ENCODE results near the gene TPM1. TPM values are rescaled to one million over a fixed set of nuclear protein-coding genes. Genes with fewer than 3 reads are reported as not detected.

Gene TPM1
- total RNA-seq, 1 experiment from 2014 or later = 748 TPM

- Histone ChIP-seq H4K20me1 (ENCODE audit: control insufficient read depth, insufficient read depth, insufficient read length) (no peaks in the 10 kb centered on the region), H3K14ac (ENCODE audit: insufficient read depth, low read length) (no peak overlapping the region), H3K4me1 (ENCODE audit: insufficient read depth, low read length) (peaks cover 20% of the 10 kb centered on the region; the same call in 1 of the 2 replicates), H3K27ac (ENCODE audit: insufficient read length, low read depth, low read length) (no peak overlapping the region), H3T11ph (ENCODE audit: low read length) (no peak overlapping the region), H3K79me1 (ENCODE audit: insufficient read depth, low read depth, low read length, poor library complexity, severe bottlenecking) (no peaks in the 10 kb centered on the region), H2BK15ac (ENCODE audit: low read depth, low read length) (no peak overlapping the region), H3K4ac (ENCODE audit: low read depth, low read length) (no peak overlapping the region), H2BK12ac (ENCODE audit: insufficient read length, low read depth, low read length) (no peak overlapping the region), H2BK20ac (ENCODE audit: low read depth, low read length, poor library complexity, severe bottlenecking) (no peak overlapping the region), H4K8ac (replicated peaks; ENCODE audit: insufficient read length, low read depth, low read length) (no peak overlapping the region), H3K79me2 (ENCODE audit: insufficient read depth, low read length) (no peaks in the 10 kb centered on the region), H4K5ac (ENCODE audit: insufficient read length, low read depth, low read length) (no peak overlapping the region), H2BK5ac (ENCODE audit: insufficient read length, low read length) (no peak overlapping the region), H3K9ac (ENCODE audit: extremely low read depth, insufficient read length, low read length) (no peak overlapping the region), H3K27me3 (ENCODE audit: insufficient read depth, low read length) (no peaks in the 10 kb centered on the region), H2AFZ (ENCODE audit: low read length) (no peak overlapping the region), H2BK120ac (ENCODE audit: low read depth, low read length, poor library complexity, severe bottlenecking) (no peak overlapping the region), H3K4me2 (ENCODE audit: insufficient read depth, insufficient read length, low read length) (no peak overlapping the region), H3K23me2 (ENCODE audit: insufficient read length, low read depth, low read length, poor library complexity, severe bottlenecking) (no peaks in the 10 kb centered on the region), H2AK5ac (ENCODE audit: insufficient read length, low read length) (no peak overlapping the region), H3K18ac (ENCODE audit: insufficient read length, low read depth, low read length) (no peak overlapping the region), H3K56ac (ENCODE audit: insufficient read length, low read depth, low read length) (no peak overlapping the region), H3K9me3 (ENCODE audit: control insufficient read depth, low read depth, low read length) (no peaks in the 10 kb centered on the region), H3K23ac (ENCODE audit: insufficient read length, low read depth, low read length) (no peak overlapping the region), H4K91ac (ENCODE audit: insufficient read length, low read depth, low read length) (no peak overlapping the region)
- no peaks in the 10 kb centered on the region for H3K27me3 Mint-ChIP-seq (ENCODE audit: low read depth)
- no peaks in the 10 kb centered on the region; a peak in 1 of 5 replicates for H3K9me3 Mint-ChIP-seq
- peaks cover 50 to 52% of the 10 kb centered on the region in 2 experiments for H3K4me1 Mint-ChIP-seq
- H3K36me3 Mint-ChIP-seq (ENCODE audit: insufficient read depth in 1 of 3, low read depth in 3 of 3) = no peaks in the 10 kb centered on the region; a peak in 1 of 7 replicates
- no peak overlapping the region for H3K4me3 Mint-ChIP-seq
- H3K27ac Mint-ChIP-seq = peak overlapping the region in 2 of 3 experiments; percentile 36 to 81; a peak in 2 of 7 replicates
- DNase-seq = no peak
- no peak for TF ChIP-seq CTCF (conservative IDR thresholded peaks at IDR 0.05)
- WGBS (ENCODE audit: extremely low coverage, insufficient read length, low lambda C conversion rate) = no CpG with 5 or more reads among the region's 9 CpGs
Measured at GRCh38 chr15:63090472-63090871, 47.9 kb downstream of the TPM1 start.

Data from H9 (cell line).